ENCODE results near the gene MEPCE.

The MEPCE gene

DNA sequence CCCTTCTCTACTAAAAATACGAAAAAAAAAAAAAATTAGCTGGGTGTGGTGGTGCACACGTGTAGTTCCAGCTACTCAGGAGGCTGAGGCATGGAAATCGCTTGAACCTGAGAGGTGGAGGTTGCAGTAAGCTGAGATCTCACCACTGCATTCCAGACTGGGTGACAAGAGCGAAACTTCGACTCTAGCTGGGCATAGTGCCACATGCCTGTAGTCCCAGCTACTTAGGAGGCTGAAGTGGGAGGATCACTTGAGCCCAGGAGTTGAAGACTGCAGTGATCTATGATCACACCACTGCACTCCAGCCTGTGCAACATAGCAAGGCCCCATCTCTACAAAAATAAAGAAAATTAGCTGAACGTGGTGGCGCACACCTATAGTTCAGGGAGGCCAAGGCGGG lies 35.7 kb downstream of the MEPCE start:
- DNase-seq = no peak

DNA sequence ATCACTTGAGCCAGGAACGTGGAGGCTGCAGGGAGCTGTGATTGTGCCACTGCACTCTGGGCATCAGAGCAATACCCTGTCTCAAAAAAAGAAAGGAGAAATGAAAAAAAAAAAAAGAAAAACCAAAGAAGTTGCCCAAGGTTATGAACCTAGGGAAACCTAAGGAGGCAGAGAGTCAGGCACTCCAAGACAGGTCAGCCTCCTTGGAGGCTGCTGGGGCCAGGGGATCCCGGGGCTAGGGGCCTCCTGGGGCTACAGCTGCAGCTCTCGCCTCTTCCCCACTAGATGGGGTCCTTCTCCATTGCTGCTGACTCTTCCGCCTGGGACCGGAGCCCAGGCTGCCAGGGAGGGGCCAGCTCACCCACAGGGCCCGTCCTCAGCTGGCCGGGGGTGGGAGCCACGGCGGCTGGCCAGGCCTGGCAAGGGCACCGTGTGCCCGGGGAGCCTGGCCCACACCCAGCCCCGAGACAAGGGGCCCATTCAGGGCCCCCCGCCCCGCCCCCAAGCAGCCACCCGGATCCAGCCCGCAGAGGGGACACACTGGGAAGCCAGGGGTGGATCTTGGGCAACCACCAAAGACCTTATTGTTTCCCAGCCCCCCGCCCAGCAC lies 36.2 kb downstream of the MEPCE start:
- DNase-seq = peak; percentile 47

DNA sequence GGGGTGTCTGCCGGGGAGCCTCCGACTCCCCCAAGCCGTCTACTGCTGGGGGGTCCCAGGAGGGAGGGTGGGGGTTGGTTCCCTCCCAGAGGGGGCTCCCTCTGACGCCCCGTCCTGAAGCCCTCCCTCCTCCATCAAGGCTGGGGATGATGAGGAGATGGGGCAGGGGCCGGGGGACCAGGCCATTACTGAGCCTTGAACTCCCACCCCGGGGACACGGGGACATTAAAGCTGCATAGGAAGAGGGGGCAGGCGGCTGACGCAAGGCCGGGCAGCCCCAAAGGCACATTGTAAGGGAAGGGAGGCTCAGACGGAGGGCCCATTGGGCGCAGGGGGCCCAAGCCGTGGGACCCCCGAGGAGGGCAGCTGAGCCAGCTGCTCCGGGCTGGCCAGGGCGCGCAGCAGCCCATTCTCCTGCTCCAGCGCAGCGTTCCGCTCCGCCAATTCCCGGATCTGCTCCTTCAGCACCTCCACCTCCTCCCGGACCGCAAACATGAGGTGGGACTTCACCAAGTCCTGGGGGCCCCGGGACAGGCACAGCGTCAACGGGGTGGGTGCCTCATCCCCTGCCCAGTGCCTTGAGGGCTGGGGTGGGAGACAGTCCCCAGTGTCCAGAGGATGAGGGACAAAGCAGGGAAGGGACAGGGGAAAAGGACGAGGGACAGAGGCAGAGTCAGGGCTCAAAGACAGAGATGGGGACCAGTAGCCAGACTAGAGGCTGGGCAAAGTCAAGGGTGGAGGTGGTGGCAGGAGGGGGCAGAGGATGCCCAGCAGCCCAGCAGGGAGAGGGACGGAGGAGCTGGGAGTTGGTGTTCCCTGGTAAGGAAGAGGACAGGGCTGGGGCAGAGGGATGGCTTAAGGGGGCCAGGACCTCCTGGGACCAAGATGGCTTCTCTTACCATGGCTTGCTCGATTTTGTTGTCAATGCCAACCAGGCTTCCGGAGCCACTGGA lies 37.3 kb downstream of the MEPCE start:
- no peak for DNase-seq

GRCh38 chr7:100467638-100468373 lies 38.2 kb downstream of the MEPCE start:
- DNase-seq = no peak

DNA sequence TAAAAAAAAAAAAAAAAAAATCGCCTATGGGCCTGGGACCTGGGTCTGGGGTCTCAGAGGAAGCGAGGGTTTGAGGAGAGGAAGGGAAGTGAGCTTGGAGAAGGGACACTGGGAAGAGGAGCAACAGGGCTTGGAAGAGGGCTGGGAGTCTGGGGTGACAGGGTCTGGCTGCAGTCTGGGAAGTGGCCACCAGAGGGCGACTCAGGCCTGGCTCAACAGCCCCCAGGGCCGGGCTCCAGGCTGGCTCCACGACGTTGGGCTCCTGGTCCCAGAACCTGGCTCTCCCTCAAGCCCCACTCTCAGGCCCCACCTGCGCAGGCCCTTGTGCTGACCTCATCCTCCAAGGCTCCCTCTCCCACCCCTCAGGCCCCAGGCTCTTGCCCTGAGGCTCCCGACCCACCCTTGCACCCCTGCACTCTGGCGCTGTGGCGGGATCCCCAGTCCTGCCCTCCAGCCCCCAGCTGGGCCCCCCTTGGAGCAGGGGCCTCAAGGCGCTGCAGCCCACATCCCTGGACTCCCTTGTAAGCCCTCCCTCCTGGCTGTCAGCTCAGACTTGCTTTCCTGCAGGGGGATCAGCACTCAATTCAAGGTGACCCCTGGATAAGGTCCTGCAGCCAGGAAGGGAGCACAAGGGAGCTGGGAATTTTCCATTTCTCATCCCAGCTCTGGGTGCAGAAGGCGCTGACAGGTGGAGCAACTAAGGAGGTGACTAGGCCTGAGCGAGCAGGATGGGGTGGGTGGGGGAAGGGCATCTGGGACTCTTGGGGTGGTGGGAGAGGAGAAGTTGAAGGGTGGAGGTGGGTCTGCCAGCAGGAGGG lies 39.8 kb downstream of the MEPCE start:
- DNase-seq = peak; percentile 67

- DNase-seq = no peak
These were observed 41.4 kb downstream of the MEPCE start for GRCh38 chr7:100471021-100471420.

DNA sequence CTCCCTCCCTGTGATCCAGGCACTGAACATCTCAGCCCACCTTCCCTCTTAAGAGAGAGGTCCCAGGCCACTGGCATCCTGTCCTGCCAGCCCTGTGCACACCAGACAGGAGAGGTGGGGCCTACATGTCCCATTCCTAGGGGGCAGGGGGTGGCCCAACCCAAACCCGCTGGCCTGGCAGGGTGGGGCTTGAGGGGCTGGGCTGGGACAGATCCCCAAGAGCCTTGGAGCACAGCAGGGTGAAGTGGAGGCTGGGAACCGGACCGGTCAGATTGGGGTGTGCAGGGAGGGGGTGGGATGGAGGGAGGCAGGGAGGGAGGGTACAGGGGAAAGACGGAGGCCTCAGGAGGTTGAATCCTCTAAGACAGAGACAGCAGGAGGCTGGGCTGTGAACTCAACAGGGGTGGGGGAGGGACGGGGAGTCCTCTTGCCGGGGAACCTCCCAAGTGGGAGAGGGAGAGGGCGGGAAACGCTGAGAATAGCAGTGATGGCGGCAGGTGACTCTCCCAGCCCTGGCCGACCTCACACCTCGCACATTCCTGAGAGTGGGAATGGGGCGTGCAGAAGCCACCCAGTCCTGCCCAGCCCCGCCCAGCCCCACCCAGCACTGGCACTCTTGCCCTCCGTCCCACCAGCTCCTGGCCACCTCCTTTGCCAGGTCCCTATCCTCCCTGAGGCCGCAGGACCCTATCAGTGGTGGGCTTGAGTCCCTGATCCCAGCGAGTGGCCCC lies 42.7 kb downstream of the MEPCE start:
- no peak for DNase-seq

- DNase-seq = peak; percentile 34
These were observed 43.3 kb downstream of the MEPCE start for GRCh38 chr7:100472854-100473499.

- DNase-seq = no peak
These were observed 45.9 kb downstream of the MEPCE start for GRCh38 chr7:100475549-100475948.

DNA sequence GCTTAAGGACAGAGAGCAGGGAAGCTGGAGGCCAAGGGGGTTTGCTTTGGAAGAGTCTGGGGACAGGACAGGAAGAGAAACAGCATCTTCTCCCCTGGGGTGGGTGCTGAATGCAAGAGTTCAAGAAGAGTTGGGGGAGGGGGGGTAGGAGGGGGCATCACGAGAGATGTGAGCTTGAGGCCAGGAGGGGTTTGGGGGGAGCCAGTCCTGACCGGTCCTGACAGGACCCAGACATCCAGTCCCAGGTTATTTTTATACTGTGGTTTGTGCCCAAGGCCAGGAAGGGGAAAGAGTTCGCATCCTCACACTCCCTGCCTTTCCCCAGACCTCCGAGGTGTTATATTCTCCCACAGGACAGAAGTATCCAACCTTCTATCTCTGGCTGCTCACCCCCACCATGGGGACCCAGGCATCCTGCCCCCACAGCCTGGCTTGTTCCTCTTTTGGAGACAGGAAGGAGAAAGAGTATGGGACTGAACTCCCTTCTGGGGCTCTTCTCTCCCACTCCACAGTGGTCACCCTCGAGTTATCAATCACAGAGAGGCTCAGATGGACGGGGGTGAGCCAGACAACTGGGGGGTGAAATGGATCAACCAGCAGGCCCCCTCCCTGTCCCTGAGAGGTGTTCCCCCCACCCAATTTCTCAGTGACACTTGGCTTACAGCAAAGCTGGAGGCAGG lies 46.6 kb downstream of the MEPCE start:
- DNase-seq = no peak

- no peak for DNase-seq
These were observed 47.6 kb downstream of the MEPCE start for GRCh38 chr7:100476903-100477870.

- DNase-seq = no peak
These were observed 48.2 kb downstream of the MEPCE start for GRCh38 chr7:100477871-100478267.

GRCh38 chr7:100478958-100479660 lies 49.5 kb downstream of the MEPCE start, which contains the start of gene TSC22D4:
TSS of gene TSC22D4 (minus strand) at chr7:100479214. CDS start at chr7:100478038, 1,176 bp downstream.
- DNase-seq = peak; percentile 79

GRCh38 chr7:100481466-100481865 lies 51.8 kb downstream of the MEPCE start:
- DNase-seq = no peak

DNA sequence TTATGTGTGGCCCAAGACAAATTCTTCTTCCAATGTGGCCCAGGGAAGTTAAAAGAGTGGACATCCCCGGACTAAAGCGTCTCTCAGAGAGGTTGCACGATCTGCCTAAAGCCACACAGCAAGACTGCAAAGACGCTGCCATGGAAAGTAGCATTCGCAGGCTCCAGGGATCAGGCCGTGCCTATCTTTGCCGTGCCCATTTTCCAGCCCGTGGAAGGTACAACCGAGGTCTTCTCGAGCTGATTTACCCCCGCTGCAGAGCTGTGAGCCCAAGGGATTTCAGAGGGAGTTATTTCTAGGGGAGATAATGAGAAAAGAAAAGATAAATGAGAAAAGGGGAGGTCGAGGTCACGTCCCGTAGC lies 53.1 kb downstream of the MEPCE start:
- no peak for DNase-seq

DNA sequence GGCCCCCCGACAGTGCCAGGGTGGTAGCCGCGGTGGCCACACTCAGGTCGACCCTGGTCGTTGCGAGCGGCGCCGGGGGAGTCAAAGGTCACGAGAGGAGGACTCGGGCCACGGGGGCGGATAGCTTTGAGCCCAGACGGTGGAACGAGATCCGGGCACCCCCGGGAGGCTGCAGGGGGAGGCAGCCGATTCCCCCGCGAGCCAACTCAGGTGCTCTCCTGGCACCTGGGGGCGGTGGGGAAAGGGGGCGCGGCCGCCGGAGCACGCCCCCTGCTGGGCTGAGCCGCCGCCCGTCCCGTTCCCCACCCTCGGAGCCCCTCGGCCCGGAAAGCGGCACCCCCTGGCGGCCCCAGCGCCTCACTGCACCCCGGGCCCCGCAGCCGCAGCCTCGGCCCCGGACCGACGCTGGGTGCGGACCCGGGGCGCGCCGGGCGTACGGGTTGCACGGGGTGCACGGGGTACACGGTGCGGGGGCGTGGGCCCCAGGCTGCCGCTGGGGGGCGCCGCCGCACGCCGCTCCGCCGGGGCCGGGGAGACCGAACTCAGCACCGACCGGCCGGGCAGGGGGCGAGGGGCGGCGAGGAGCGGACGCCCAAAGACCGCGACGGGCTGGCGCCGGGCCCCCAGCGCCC lies 53.6 kb downstream of the MEPCE start:
- peak; percentile 67 for DNase-seq
